NT2/D1 (cell line): ENCODE results near the gene GRHL3.

Experiments
- DNase-seq: peaks from one replicate; pipeline ENCODE4 v3.0.0-alpha.2; 2011; ENCODE audit warnings: low read depth, low spot score
- H3K27me3 ChIP-seq: 2 replicates; pipeline ENCODE4 v1.6.0; 2011; ENCODE audit warnings: mild to moderate bottlenecking; ENCODE audit not compliant: insufficient read length, insufficient read depth
- H3K36me3 ChIP-seq: 2 replicates; pipeline ENCODE4 v1.6.1; 2011; ENCODE audit warnings: mild to moderate bottlenecking, low read length, mixed read lengths; ENCODE audit not compliant: insufficient read depth, insufficient read length
- H3K4me1 ChIP-seq: 2 replicates; pipeline ENCODE4 v1.5.1; 2011; ENCODE audit not compliant: insufficient read depth, insufficient read length
- H3K4me3 ChIP-seq: 2 replicates; pipeline ENCODE4 v1.5.1; 2011; ENCODE audit warnings: low read depth; ENCODE audit not compliant: insufficient read length
- H3K9ac ChIP-seq: 2 replicates; pipeline ENCODE4 v1.6.0; 2011; ENCODE audit warnings: low read depth; ENCODE audit not compliant: insufficient read length
- H3K9me3 ChIP-seq: 2 replicates; pipeline ENCODE4 v1.5.1; 2011; ENCODE audit warnings: mild to moderate bottlenecking, low read length; ENCODE audit not compliant: insufficient read depth
- SUZ12 ChIP-seq: IDR thresholded peaks from 2 replicates; pipeline ENCODE4 v1.6.1; 2011; ENCODE audit not compliant: insufficient read length, insufficient read depth; ENCODE audit errors: extremely low read depth
- YY1 ChIP-seq: IDR thresholded peaks from 2 replicates; pipeline ENCODE4 v1.6.1; 2011; ENCODE audit not compliant: insufficient read length, insufficient read depth
- ZNF274 ChIP-seq: IDR thresholded peaks from 2 replicates; pipeline ENCODE4 v1.6.1; 2011; ENCODE audit warnings: mild to moderate bottlenecking, low read depth, low read length

The GRHL3 gene

GRCh38 chr1:24392982-24393650, 74.0 kb downstream of the GRHL3 start:
- Histone ChIP-seq H3K27me3 (no peaks in the 10 kb centered on the region), H3K9ac (no peak overlapping the region), H3K9me3 (no peaks in the 10 kb centered on the region), H3K4me1 (peaks cover 9% of the 10 kb centered on the region), H3K4me3 (no peak overlapping the region), H3K36me3 (peaks cover 12% of the 10 kb centered on the region)
- DNase-seq = no peak
- TF ChIP-seq SUZ12 (no peak), ZNF274 (no peak), YY1 (no peak)

- TF ChIP-seq SUZ12 = no peak
- no peak for TF ChIP-seq YY1
- TF ChIP-seq ZNF274 = no peak
Observed at GRCh38 chr1:24393892-24394291, 74.7 kb downstream of the GRHL3 start.

GRCh38 chr1:24400065-24400464, 80.9 kb downstream of the GRHL3 start:
- Histone ChIP-seq H3K9me3 (no peaks in the 10 kb centered on the region), H3K36me3 (peaks cover 11% of the 10 kb centered on the region), H3K4me3 (no peak overlapping the region), H3K27me3 (no peaks in the 10 kb centered on the region), H3K9ac (no peak overlapping the region), H3K4me1 (no peaks in the 10 kb centered on the region)
- TF ChIP-seq ZNF274 (no peak), SUZ12 (no peak), YY1 (no peak)
- no peak for DNase-seq

More at GRCh38 chr1:24393892-24394291, 74.7 kb downstream of the GRHL3 start:
- H3K4me1 ChIP-seq = peaks cover 9% of the 10 kb centered on the region
- H3K27me3 ChIP-seq = no peaks in the 10 kb centered on the region
- H3K4me3 ChIP-seq = no peak overlapping the region
- H3K36me3 ChIP-seq = peaks cover 9% of the 10 kb centered on the region
- H3K9me3 ChIP-seq = no peaks in the 10 kb centered on the region
- H3K9ac ChIP-seq = peak overlapping the region; percentile 23
- no peak for DNase-seq

- H3K4me1 ChIP-seq = no peaks in the 10 kb centered on the region
- H3K9me3 ChIP-seq = no peaks in the 10 kb centered on the region
- DNase-seq = no peak
- H3K36me3 ChIP-seq = peaks cover 11% of the 10 kb centered on the region
- H3K9ac ChIP-seq = no peak overlapping the region
- H3K4me3 ChIP-seq = no peak overlapping the region
- TF ChIP-seq SUZ12 (no peak), ZNF274 (no peak), YY1 (no peak)
- no peaks in the 10 kb centered on the region for H3K27me3 ChIP-seq
Observed at GRCh38 chr1:24403806-24404205, 84.6 kb downstream of the GRHL3 start.
